HepG2 (cell line): ENCODE results near the gene C1QBP. TPM values are rescaled to one million over a fixed set of nuclear protein-coding genes. Genes with fewer than 3 reads are reported as not detected.

Experiments used
- ETV6 ChIP-seq: sonication (generic); formaldehyde crosslinking; conservative IDR thresholded peaks from 2 replicates; pipeline ENCODE4 v1.4.0; 2020; ENCODE audit warnings: missing genetic modification reagents
- EZH2 ChIP-seq: conservative IDR thresholded peaks from 2 replicates; pipeline ENCODE4 v1.6.1; 2012; ENCODE audit warnings: mild to moderate bottlenecking, low read depth, low read length, moderate library complexity
- HOXA3 ChIP-seq: sonication (generic); formaldehyde crosslinking; IDR thresholded peaks from 2 replicates; pipeline ENCODE4 v1.5.0; 2020; ENCODE audit warnings: missing genetic modification reagents
- IRF2 ChIP-seq: IDR thresholded peaks from 2 replicates; pipeline ENCODE4 v1.6.1; 2018; ENCODE audit warnings: missing genetic modification reagents, missing compliant biosample characterization
- KLF16 ChIP-seq, 2 experiments: sonication (generic) in 1 of 2; formaldehyde crosslinking in 1 of 2; IDR thresholded peaks; 2 replicates each; pipeline versions ENCODE4 v1.6.1 to v1.8.0; 2016 to 2023; ENCODE audit warnings: missing genetic modification reagents in 2 of 2, missing compliant biosample characterization in 1 of 2
- MTA1 ChIP-seq: sonication (generic); formaldehyde crosslinking; IDR thresholded peaks from 2 replicates; pipeline ENCODE4 v1.4.0; 2020; ENCODE audit warnings: missing genetic modification reagents, mild to moderate bottlenecking, borderline replicate concordance
- REPIN1 ChIP-seq: sonication (generic); formaldehyde crosslinking; IDR thresholded peaks from 2 replicates; pipeline ENCODE4 v1.8.0; 2022; ENCODE audit warnings: missing genetic modification reagents, low read depth, mild to moderate bottlenecking, borderline replicate concordance
- SMARCE1 ChIP-seq: fragments of 450-650 bp; IDR thresholded peaks from 2 replicates; pipeline ENCODE4 v1.6.1; 2017; ENCODE audit warnings: borderline replicate concordance
- TGIF2 ChIP-seq: IDR thresholded peaks from 2 replicates; pipeline ENCODE4 v1.6.1; 2016; ENCODE audit warnings: control low read depth, missing compliant biosample characterization
- ZBTB7A ChIP-seq: sonication (generic); formaldehyde crosslinking; IDR thresholded peaks from 2 replicates; pipeline ENCODE4 v1.8.0; 2022; ENCODE audit warnings: mild to moderate bottlenecking, missing genetic modification reagents
- ZEB1 ChIP-seq: IDR thresholded peaks from 2 replicates; pipeline ENCODE4 v1.6.1; 2012; ENCODE audit warnings: mild to moderate bottlenecking, low read depth, inconsistent platforms; ENCODE audit not compliant: insufficient replicate concordance
- ZNF224 ChIP-seq: sonication (generic); formaldehyde crosslinking; IDR thresholded peaks from 2 replicates; pipeline ENCODE4 v1.5.0; 2020; ENCODE audit warnings: mild to moderate bottlenecking, missing genetic modification reagents
- ZNF260 ChIP-seq: sonication (generic); formaldehyde crosslinking; IDR thresholded peaks from 2 replicates; pipeline ENCODE4 v1.4.0; 2020; ENCODE audit warnings: missing genetic modification reagents, low read depth, mild to moderate bottlenecking, borderline replicate concordance
- ZNF501 ChIP-seq: sonication (generic); formaldehyde crosslinking; IDR thresholded peaks from 2 replicates; pipeline ENCODE4 v1.5.1; 2020; ENCODE audit warnings: mild to moderate bottlenecking, moderate library complexity, missing genetic modification reagents
- ZNF549 ChIP-seq: sonication (generic); formaldehyde crosslinking; IDR thresholded peaks from 2 replicates; pipeline ENCODE4 v1.5.0; 2020; ENCODE audit warnings: missing genetic modification reagents
- ZNF703 ChIP-seq: sonication (generic); formaldehyde crosslinking; IDR thresholded peaks from 2 replicates; pipeline ENCODE4 v1.5.1; 2020; ENCODE audit warnings: missing genetic modification reagents, mild to moderate bottlenecking, moderate library complexity, borderline replicate concordance
- ZNF782 ChIP-seq: sonication (generic); formaldehyde crosslinking; IDR thresholded peaks from 2 replicates; pipeline ENCODE4 v1.4.0; 2020; ENCODE audit warnings: missing genetic modification reagents, mild to moderate bottlenecking, borderline replicate concordance
- polyA plus RNA-seq, 8 experiments: library from polyadenylated mRNA; depleted of rRNA in 3 of 8; stranded (reverse) in 7 of 8; unstranded in 1 of 8; fragments of >200 nt; fragmentation: Illumina TruSeq in 4 of 8; extraction: Trizol in 4 of 8; gene quantifications; 2 replicates each; pipeline versions ENCODE4 v1.2.1 to v1.2.3, GENCODE V29; 2011 to 2016; ENCODE audit warnings: low read depth in 4 of 8, missing spikeins in 1 of 8, mixed read lengths in 1 of 8; ENCODE audit not compliant: insufficient read depth in 1 of 8
- total RNA-seq, 5 experiments: library from RNA; depleted of rRNA; stranded (reverse); fragments of >200 nt; fragmentation: Illumina TruSeq; extraction: Trizol; gene quantifications; 2 replicates each; pipeline ENCODE4 v1.2.3, GENCODE V29; 2016; ENCODE audit warnings: low read depth in 1 of 5
- TF ChIP-seq, protein P1 (sequence below): sonication (generic); formaldehyde crosslinking; IDR thresholded peaks from 2 replicates; pipeline ENCODE4 v1.5.0; 2020; ENCODE audit warnings: mild to moderate bottlenecking, missing genetic modification reagents
- TF ChIP-seq, protein P2 (sequence below): sonication (generic); formaldehyde crosslinking; IDR thresholded peaks from 2 replicates; pipeline ENCODE4 v1.5.0; 2020; ENCODE audit warnings: missing genetic modification reagents
- TF ChIP-seq, protein P3 (sequence below): sonication (generic); formaldehyde crosslinking; IDR thresholded peaks from 2 replicates; pipeline ENCODE4 v1.8.1; 2022; ENCODE audit warnings: low read depth, mild to moderate bottlenecking, missing genetic modification reagents
- TF ChIP-seq, protein P4 (sequence below): sonication (generic); formaldehyde crosslinking; IDR thresholded peaks from 2 replicates; pipeline ENCODE4 v1.5.1; 2020; ENCODE audit warnings: missing genetic modification reagents, mild to moderate bottlenecking, borderline replicate concordance

The C1QBP gene
- total and polyA plus RNA-seq, 2 of the 13 experiments (the other 11 are each of a cell fraction or from before 2014, with no cell fraction given), result 219 to 680 TPM

- TF ChIP-seq, protein P1, sequence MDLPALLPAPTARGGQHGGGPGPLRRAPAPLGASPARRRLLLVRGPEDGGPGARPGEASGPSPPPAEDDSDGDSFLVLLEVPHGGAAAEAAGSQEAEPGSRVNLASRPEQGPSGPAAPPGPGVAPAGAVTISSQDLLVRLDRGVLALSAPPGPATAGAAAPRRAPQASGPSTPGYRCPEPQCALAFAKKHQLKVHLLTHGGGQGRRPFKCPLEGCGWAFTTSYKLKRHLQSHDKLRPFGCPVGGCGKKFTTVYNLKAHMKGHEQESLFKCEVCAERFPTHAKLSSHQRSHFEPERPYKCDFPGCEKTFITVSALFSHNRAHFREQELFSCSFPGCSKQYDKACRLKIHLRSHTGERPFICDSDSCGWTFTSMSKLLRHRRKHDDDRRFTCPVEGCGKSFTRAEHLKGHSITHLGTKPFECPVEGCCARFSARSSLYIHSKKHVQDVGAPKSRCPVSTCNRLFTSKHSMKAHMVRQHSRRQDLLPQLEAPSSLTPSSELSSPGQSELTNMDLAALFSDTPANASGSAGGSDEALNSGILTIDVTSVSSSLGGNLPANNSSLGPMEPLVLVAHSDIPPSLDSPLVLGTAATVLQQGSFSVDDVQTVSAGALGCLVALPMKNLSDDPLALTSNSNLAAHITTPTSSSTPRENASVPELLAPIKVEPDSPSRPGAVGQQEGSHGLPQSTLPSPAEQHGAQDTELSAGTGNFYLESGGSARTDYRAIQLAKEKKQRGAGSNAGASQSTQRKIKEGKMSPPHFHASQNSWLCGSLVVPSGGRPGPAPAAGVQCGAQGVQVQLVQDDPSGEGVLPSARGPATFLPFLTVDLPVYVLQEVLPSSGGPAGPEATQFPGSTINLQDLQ (CRISPR knock-in tag), result 0 out of 2 replicates have a peak, but pooled peaks have one; percentile 69
- no peak for TF ChIP-seq EZH2
- TF ChIP-seq HOXA3 (CRISPR knock-in tag), result peak; percentile 69
- TF ChIP-seq REPIN1 (CRISPR knock-in tag), result 0 out of 2 replicates have a peak, but pooled peaks have one; percentile 16
- peak; percentile 21 for TF ChIP-seq ZEB1
- TF ChIP-seq, protein P2, sequence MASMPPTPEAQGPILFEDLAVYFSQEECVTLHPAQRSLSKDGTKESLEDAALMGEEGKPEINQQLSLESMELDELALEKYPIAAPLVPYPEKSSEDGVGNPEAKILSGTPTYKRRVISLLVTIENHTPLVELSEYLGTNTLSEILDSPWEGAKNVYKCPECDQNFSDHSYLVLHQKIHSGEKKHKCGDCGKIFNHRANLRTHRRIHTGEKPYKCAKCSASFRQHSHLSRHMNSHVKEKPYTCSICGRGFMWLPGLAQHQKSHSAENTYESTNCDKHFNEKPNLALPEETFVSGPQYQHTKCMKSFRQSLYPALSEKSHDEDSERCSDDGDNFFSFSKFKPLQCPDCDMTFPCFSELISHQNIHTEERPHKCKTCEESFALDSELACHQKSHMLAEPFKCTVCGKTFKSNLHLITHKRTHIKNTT (CRISPR knock-in tag), result no peak
- TF ChIP-seq ZBTB7A (CRISPR knock-in tag), result no peak
- TF ChIP-seq, protein P3, sequence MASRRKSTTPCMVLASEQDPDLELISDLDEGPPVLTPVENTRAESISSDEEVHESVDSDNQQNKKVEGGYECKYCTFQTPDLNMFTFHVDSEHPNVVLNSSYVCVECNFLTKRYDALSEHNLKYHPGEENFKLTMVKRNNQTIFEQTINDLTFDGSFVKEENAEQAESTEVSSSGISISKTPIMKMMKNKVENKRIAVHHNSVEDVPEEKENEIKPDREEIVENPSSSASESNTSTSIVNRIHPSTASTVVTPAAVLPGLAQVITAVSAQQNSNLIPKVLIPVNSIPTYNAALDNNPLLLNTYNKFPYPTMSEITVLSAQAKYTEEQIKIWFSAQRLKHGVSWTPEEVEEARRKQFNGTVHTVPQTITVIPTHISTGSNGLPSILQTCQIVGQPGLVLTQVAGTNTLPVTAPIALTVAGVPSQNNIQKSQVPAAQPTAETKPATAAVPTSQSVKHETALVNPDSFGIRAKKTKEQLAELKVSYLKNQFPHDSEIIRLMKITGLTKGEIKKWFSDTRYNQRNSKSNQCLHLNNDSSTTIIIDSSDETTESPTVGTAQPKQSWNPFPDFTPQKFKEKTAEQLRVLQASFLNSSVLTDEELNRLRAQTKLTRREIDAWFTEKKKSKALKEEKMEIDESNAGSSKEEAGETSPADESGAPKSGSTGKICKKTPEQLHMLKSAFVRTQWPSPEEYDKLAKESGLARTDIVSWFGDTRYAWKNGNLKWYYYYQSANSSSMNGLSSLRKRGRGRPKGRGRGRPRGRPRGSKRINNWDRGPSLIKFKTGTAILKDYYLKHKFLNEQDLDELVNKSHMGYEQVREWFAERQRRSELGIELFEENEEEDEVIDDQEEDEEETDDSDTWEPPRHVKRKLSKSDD (CRISPR knock-in tag), result no peak
- TF ChIP-seq ZNF549 (CRISPR knock-in tag), result no peak
- 0 out of 2 replicates have a peak, but pooled peaks have one; percentile 66 for TF ChIP-seq ZNF224 (CRISPR knock-in tag)
- peak; percentile 38; the same call in 1 of the 2 replicates for TF ChIP-seq IRF2 (CRISPR knock-in tag)
- TF ChIP-seq ZNF501 (CRISPR knock-in tag), result peak; percentile 87
- no peak for TF ChIP-seq SMARCE1
- TF ChIP-seq TGIF2 (CRISPR knock-in tag), result peak; percentile 56; the same call in 1 of the 2 replicates
- TF ChIP-seq, protein P4, sequence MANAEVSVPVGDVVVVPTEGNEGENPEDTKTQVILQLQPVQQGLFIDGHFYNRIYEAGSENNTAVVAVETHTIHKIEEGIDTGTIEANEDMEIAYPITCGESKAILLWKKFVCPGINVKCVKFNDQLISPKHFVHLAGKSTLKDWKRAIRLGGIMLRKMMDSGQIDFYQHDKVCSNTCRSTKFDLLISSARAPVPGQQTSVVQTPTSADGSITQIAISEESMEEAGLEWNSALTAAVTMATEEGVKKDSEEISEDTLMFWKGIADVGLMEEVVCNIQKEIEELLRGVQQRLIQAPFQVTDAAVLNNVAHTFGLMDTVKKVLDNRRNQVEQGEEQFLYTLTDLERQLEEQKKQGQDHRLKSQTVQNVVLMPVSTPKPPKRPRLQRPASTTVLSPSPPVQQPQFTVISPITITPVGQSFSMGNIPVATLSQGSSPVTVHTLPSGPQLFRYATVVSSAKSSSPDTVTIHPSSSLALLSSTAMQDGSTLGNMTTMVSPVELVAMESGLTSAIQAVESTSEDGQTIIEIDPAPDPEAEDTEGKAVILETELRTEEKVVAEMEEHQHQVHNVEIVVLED (CRISPR knock-in tag), result peak; percentile 53; the same call in 1 of the 2 replicates
- TF ChIP-seq ETV6 (CRISPR knock-in tag), result 0 out of 2 replicates have a peak, but pooled peaks have one; percentile 37
- TF ChIP-seq ZNF260 (CRISPR knock-in tag), result no peak
- peak in 1 of 2 experiments; percentile 33; a peak in 1 of 4 replicates for TF ChIP-seq KLF16 (CRISPR knock-in tag; IDR thresholded peaks at IDR 0.05)
- TF ChIP-seq MTA1 (CRISPR knock-in tag), result peak; percentile 42; the same call in 1 of the 2 replicates
- TF ChIP-seq ZNF703, result peak; percentile 75; the same call in 1 of the 2 replicates
- TF ChIP-seq ZNF782, result peak; percentile 19; the same call in 1 of the 2 replicates
These were observed 18.8 kb downstream of the C1QBP start, which contains the start of gene RPAIN (continued) for GRCh38 chr17:5419959-5420653.
